Fibroblast of lung (primary cell): ENCODE results near the gene PAM16. TPM values are rescaled to one million over a fixed set of nuclear protein-coding genes. Genes with fewer than 3 reads are reported as not detected.
A peak's percentile ranks its signal among the peaks of the same experiment; 100 is the strongest.

ENCODE experiments used
- DNase-seq, 2 donors: peaks; one replicate each; pipeline versions ENCODE4 v3.0.0 to v3.0.0-alpha.2; 2010; ENCODE audit warnings: low read depth in 2 of 2
- H2AFZ ChIP-seq: 2 replicates; pipeline ENCODE4 v1.5.1; 2012; ENCODE audit warnings: low read length, control low read depth, inconsistent platforms
- H3K27ac ChIP-seq: 2 replicates; pipeline ENCODE4 v1.5.1; 2011; ENCODE audit warnings: low read length, control low read depth; ENCODE audit not compliant: insufficient read depth
- H3K27me3 ChIP-seq: 2 replicates; pipeline ENCODE4 v1.5.1; 2011; ENCODE audit warnings: mild to moderate bottlenecking, low read length; ENCODE audit not compliant: control insufficient read depth, insufficient read depth
- H3K36me3 ChIP-seq: 2 replicates; pipeline ENCODE4 v1.5.1; 2011; ENCODE audit warnings: low read length; ENCODE audit not compliant: control insufficient read depth, insufficient read depth
- H3K4me1 ChIP-seq: 2 replicates; pipeline ENCODE4 v1.5.1; 2011; ENCODE audit warnings: low read length; ENCODE audit not compliant: control insufficient read depth, insufficient read depth; ENCODE audit errors: extremely low read depth
- H3K4me2 ChIP-seq: 2 replicates; pipeline ENCODE4 v1.5.1; 2011; ENCODE audit warnings: low read length, control low read depth; ENCODE audit not compliant: insufficient read depth; ENCODE audit errors: extremely low read depth
- H3K4me3 ChIP-seq, 4 experiments: fragments of 200-600 bp in 1 of 4; sonication (generic) in 1 of 4; replicated peaks in 1 of 4; 2 replicates each; pipeline ENCODE4 v1.5.1; 2011 to 2016; ENCODE audit warnings: low read length in 4 of 4, low read depth in 3 of 4, mild to moderate bottlenecking in 3 of 4, control low read depth in 2 of 4, inconsistent platforms in 1 of 4, mixed read lengths in 1 of 4; ENCODE audit not compliant: insufficient read depth in 1 of 4; ENCODE audit errors: control extremely low read depth in 1 of 4
- H3K79me2 ChIP-seq: 2 replicates; pipeline ENCODE4 v1.5.1; 2012; ENCODE audit warnings: mild to moderate bottlenecking, low read length, inconsistent platforms; ENCODE audit not compliant: control insufficient read depth, insufficient read depth
- H3K9ac ChIP-seq: 2 replicates; pipeline ENCODE4 v1.5.1; 2011; ENCODE audit warnings: mild to moderate bottlenecking, low read length, control low read depth; ENCODE audit not compliant: insufficient read depth
- H3K9me3 ChIP-seq: 2 replicates; pipeline ENCODE4 v1.5.1; 2012; ENCODE audit warnings: low read depth, low read length; ENCODE audit not compliant: control insufficient read depth, insufficient read depth
- H4K20me1 ChIP-seq: 2 replicates; pipeline ENCODE4 v1.5.1; 2011; ENCODE audit warnings: low read length; ENCODE audit not compliant: control insufficient read depth, insufficient read depth; ENCODE audit errors: extremely low read depth
- EZH2 ChIP-seq: IDR thresholded peaks from 2 replicates; pipeline ENCODE4 v1.5.1; 2012; ENCODE audit warnings: low read length, control low read depth, mild to moderate bottlenecking; ENCODE audit errors: missing control alignments
- polyA plus RNA-seq, 2 donors: library from polyadenylated mRNA; depleted of rRNA in 1 of 2; stranded (reverse) in 1 of 2; unstranded in 1 of 2; fragments of >200 nt; gene quantifications; 2 replicates each; pipeline ENCODE4 v1.2.1, GENCODE V29; 2011 to 2012; ENCODE audit warnings: missing spikeins in 1 of 2
- total RNA-seq: library from RNA; depleted of rRNA; stranded (reverse); fragments of >200 nt; gene quantifications from 2 replicates; pipeline ENCODE4 v1.2.1, GENCODE V29; 2014
- TF ChIP-seq, protein P1 (sequence below), 2 donors: IDR thresholded peaks in 1 of 2; conservative IDR thresholded peaks in 1 of 2; 1 replicate in 1 of 2; 2 replicates in 1 of 2; pipeline ENCODE4 v1.5.1; 2011 to 2012; ENCODE audit warnings: low read length in 2 of 2, control low read depth in 1 of 2, inconsistent platforms in 1 of 2, low read depth in 1 of 2, mild to moderate bottlenecking in 1 of 2

PAM16 gene
- total and polyA plus RNA-seq, 2 donors (not counting 1 experiment from before 2014, with no cell fraction given): 14.8 to 34.3 TPM

DNA sequence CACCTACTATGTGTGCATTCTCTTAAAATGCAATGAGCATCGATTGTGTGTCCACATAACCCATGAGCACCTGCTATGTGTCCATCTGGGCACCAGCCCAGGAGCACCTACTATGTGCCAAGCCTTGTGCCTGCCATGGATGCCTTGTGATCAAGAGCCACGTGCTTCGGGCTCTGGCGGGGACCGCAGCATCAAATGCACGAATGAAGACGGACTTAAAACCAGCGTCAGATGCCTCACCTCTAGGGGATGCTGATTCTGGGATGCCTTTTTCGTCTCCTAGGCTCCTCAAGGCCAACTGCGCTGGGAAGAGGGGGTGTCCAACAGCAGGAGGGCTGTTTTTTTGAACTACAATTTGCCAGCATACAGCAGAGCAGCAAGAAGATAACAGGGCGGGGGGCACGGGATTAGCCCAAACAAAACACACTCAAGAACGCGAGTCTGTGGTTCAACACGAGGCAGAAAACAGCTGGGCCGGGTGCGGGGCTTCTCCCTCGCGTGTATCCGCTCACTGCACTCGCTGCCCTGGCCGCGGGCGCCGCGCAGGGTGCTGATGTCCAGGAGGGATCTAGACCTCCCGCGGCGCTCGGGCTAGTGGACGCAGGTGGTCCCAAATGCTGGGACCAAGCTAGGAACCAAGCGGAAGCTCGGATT, 36.5 kb downstream of the PAM16 start:
- Histone ChIP-seq H4K20me1 (no peaks in the 10 kb centered on the region), H3K27ac (peak overlapping the region; percentile 90), H3K9me3 (no peaks in the 10 kb centered on the region), H3K4me1 (peaks cover 19% of the 10 kb centered on the region), H3K36me3 (peaks cover 2% of the 10 kb centered on the region), H3K4me3 (peak overlapping the region; percentile 47 to 67 (median 50)), H3K27me3 (no peaks in the 10 kb centered on the region), H3K4me2 (peak overlapping the region; percentile 81), H3K9ac (peak overlapping the region; percentile 76), H2AFZ (peak overlapping the region; percentile 7), H3K79me2 (peaks cover 34% of the 10 kb centered on the region)
- no peak for TF ChIP-seq EZH2
- TF ChIP-seq, protein P1, sequence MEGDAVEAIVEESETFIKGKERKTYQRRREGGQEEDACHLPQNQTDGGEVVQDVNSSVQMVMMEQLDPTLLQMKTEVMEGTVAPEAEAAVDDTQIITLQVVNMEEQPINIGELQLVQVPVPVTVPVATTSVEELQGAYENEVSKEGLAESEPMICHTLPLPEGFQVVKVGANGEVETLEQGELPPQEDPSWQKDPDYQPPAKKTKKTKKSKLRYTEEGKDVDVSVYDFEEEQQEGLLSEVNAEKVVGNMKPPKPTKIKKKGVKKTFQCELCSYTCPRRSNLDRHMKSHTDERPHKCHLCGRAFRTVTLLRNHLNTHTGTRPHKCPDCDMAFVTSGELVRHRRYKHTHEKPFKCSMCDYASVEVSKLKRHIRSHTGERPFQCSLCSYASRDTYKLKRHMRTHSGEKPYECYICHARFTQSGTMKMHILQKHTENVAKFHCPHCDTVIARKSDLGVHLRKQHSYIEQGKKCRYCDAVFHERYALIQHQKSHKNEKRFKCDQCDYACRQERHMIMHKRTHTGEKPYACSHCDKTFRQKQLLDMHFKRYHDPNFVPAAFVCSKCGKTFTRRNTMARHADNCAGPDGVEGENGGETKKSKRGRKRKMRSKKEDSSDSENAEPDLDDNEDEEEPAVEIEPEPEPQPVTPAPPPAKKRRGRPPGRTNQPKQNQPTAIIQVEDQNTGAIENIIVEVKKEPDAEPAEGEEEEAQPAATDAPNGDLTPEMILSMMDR (conservative IDR thresholded peaks at IDR 0.05 in 1 of 2, IDR thresholded peaks at IDR 0.05 in 1 of 2; ENCODE audit: low read depth in 1 of 2, low read length in 2 of 2): peak; percentile 15 to 18
- DNase-seq: peak; percentile 52 to 69

GRCh38 chr16:4313563-4314531, 37.3 kb downstream of the PAM16 start:
- Histone ChIP-seq H3K9me3 (no peaks in the 10 kb centered on the region), H3K4me3 (no peak overlapping the region), H3K4me2 (no peak overlapping the region), H3K79me2 (peaks cover 26% of the 10 kb centered on the region), H4K20me1 (no peaks in the 10 kb centered on the region), H3K27me3 (no peaks in the 10 kb centered on the region), H3K4me1 (peaks cover 14% of the 10 kb centered on the region), H2AFZ (no peak overlapping the region), H3K9ac (no peak overlapping the region), H3K36me3 (no peaks in the 10 kb centered on the region), H3K27ac (peak overlapping the region; percentile 90)
- TF ChIP-seq, protein P1 (conservative IDR thresholded peaks at IDR 0.05 in 1 of 2, IDR thresholded peaks at IDR 0.05 in 1 of 2; ENCODE audit: low read depth in 1 of 2, low read length in 2 of 2): peak; percentile 51 to 66
- TF ChIP-seq EZH2: no peak
- DNase-seq: peak; percentile 32 to 34

DNA sequence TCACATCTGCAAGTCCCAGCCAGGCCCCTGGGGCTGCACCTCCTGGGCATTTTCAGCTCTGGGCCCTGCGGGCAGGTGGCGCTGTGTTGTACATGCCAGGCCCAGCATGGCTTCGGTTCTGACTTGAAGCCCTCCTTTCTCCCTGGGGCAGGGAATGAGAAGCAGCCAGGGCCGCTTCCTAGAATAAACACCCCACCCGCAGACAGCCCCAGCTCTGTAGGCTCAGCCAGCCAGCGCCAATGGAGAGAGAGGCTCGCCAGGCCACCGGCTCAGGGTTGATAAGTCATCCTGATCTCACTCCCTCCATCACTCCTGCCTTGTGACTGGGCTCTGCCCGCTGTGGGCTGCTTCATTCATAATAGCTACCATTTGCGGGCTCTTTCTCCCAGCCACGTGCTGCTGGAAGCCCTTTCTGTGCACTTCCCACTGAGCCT, 41.3 kb downstream of the PAM16 start:
- Histone ChIP-seq H3K4me3 (no peak overlapping the region), H3K79me2 (no peaks in the 10 kb centered on the region), H3K9ac (no peak overlapping the region), H3K27me3 (no peaks in the 10 kb centered on the region), H3K9me3 (no peaks in the 10 kb centered on the region), H4K20me1 (no peaks in the 10 kb centered on the region), H3K36me3 (no peaks in the 10 kb centered on the region), H3K27ac (peak overlapping the region; percentile 70), H3K4me1 (peaks cover 3% of the 10 kb centered on the region), H3K4me2 (no peak overlapping the region), H2AFZ (no peak overlapping the region)
- DNase-seq: peak; percentile 82 to 83
- TF ChIP-seq EZH2: no peak
- TF ChIP-seq, protein P1 (conservative IDR thresholded peaks at IDR 0.05 in 1 of 2, IDR thresholded peaks at IDR 0.05 in 1 of 2; ENCODE audit: low read depth in 1 of 2, low read length in 2 of 2): peak; percentile 61 to 74
